Right ventricle myocardium superior (tissue), 1 donor: ENCODE data around the gene ADAM11. TPM values are rescaled to one million over a fixed set of nuclear protein-coding genes. Genes with fewer than 3 reads are reported as not detected.
"Not testable (repeated sequence)": the region's sequence is repeated elsewhere in the genome, so short reads cannot be mapped to it uniquely, and the experiment has no call there.

Experiments used
- ATAC-seq: fragments of 200-7000 bp; cut with Tn5 transposase; one replicate; pipeline ENCODE4 v1.9.1; 2020; ENCODE audit warnings: mild to moderate bottlenecking; ENCODE audit not compliant: poor library complexity
- DNase-seq: peaks from one replicate; pipeline ENCODE4 v3.0.0-alpha.2; 2020
- intact Hi-C: fragments of 100-400 bp; cut with DNase I; formaldehyde crosslinking; loops from one replicate; pipeline ENCODE4 v1.11.2; 2022
- total RNA-seq: library from RNA; stranded (reverse); fragmentation: NEBNext Ultra II Directional; extraction: Animal tissue kit (Norgen Biotek cat#: 25700); gene quantifications from one replicate; pipeline ENCODE4 v1.2.1, GENCODE V29; 2021
- donor health status: DM: no; HTN: yes; CAD: no; lungs with severe emphysema.

The ADAM11 gene
- total RNA-seq, 1 donor from 2014 or later, result 18.5 TPM

- ATAC-seq, DNase-seq, intact Hi-C loops: not testable (repeated sequence)
Observed at GRCh38 chr17:44755180-44755579, 3.6 kb upstream of the ADAM11 start.

- ATAC-seq (peak; percentile 84), DNase-seq (no peak)
- intact Hi-C loops, result no loop called here
Observed at GRCh38 chr17:44757045-44757917, 1.5 kb upstream of the ADAM11 start.

- intact Hi-C loops, result no loop called here
- ATAC-seq (peak; percentile 13), DNase-seq (no peak)
Observed at GRCh38 chr17:44757918-44758413, 822 bp upstream of the ADAM11 start.

GRCh38 chr17:44759086-44759915 lies 513 bp downstream of the ADAM11 start:
- ATAC-seq (peak; percentile 4), DNase-seq (no peak)
- intact Hi-C loops, result no loop called here

GRCh38 chr17:44759916-44760243 lies 1.1 kb downstream of the ADAM11 start:
- intact Hi-C loops, result no loop called here
- DNase-seq (no peak), ATAC-seq (no peak)

GRCh38 chr17:44760474-44761308 lies 1.9 kb downstream of the ADAM11 start:
- ATAC-seq (no peak), DNase-seq (no peak)
- intact Hi-C loops, result no loop called here

GRCh38 chr17:44761932-44762810 lies 3.4 kb downstream of the ADAM11 start:
- intact Hi-C loops, result no loop called here
- ATAC-seq, result no peak

GRCh38 chr17:44763170-44763569 lies 4.4 kb downstream of the ADAM11 start:
- intact Hi-C loops, result no loop called here
- DNase-seq (no peak), ATAC-seq (no peak)

More at GRCh38 chr17:44761932-44762810, 3.4 kb downstream of the ADAM11 start:
- no peak for DNase-seq

GRCh38 chr17:44765965-44766364 lies 7.2 kb downstream of the ADAM11 start:
- ATAC-seq, result no peak
- intact Hi-C loops, result no loop called here
- no peak for DNase-seq

GRCh38 chr17:44766409-44767038 lies 7.7 kb downstream of the ADAM11 start:
- ATAC-seq, result peak; percentile 65
- DNase-seq, result no peak
- intact Hi-C loops, result no loop called here

- intact Hi-C loops, result no loop called here
- ATAC-seq, result no peak
- no peak for DNase-seq
Observed at GRCh38 chr17:44767493-44767892, 8.7 kb downstream of the ADAM11 start.

- intact Hi-C loops, result no loop called here
- no peak for ATAC-seq
- no peak for DNase-seq
Observed at GRCh38 chr17:44768505-44769142, 9.8 kb downstream of the ADAM11 start.

GRCh38 chr17:44769230-44769629 lies 10.4 kb downstream of the ADAM11 start:
- intact Hi-C loops, result no loop called here
- DNase-seq (no peak), ATAC-seq (no peak)

- DNase-seq, result no peak
- intact Hi-C loops, result loop anchor here (10.0 kb wide), 1 partner anchor 255 kb away; no protein-coding TSS in a partner anchor
- ATAC-seq, result no peak
Observed at GRCh38 chr17:44769647-44770084, 10.9 kb downstream of the ADAM11 start.

- intact Hi-C loops, result loop anchor here (10.0 kb wide), 1 partner anchor 254 kb away; no protein-coding TSS in a partner anchor
- ATAC-seq (no peak), DNase-seq (no peak)
Observed at GRCh38 chr17:44770166-44770925, 11.6 kb downstream of the ADAM11 start.
